ENCODE data around the gene CDH10.

Gene CDH10

DNA sequence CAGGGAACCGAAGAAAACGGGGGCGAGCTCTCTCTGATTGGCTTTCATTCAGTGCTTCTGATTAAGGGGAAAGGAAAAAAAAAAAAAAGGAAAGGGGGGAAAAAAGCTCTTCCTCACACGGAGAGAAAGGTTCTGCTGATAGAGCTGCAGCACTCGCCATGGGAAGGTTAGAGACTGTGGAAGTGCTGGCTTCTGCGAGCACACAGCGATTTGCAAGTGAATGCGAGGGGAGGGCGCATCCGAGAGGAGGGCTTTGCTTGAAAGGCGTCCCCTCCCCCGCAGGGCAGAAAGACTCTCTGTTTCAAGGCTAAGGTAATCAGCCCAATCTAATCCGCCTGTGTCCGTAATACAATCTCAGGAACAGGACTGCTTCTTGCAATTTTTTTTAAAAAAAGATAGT, at the start of gene CDH10:
TSS of gene CDH10 (minus strand) at position 218 of the 400 bp plus-strand sequence. CDS start 51,488 bp downstream, outside the sequence.
- H3K4me3 ChIP-seq (ENCODE audit: low read length in 2 of 2): no peak within 1 kb of the TSS
- no peaks in the 10 kb centered on the region for H3K4me1 ChIP-seq (ENCODE audit: control insufficient read depth in 2 of 2, insufficient read depth in 2 of 2, low read length in 2 of 2)
- H3K9ac ChIP-seq (ENCODE audit: low read depth in 1 of 2, low read length in 2 of 2): no peak within 1 kb of the TSS
- no peaks in the 10 kb centered on the region for H3K36me3 ChIP-seq (ENCODE audit: control insufficient read depth in 2 of 2, insufficient read depth in 2 of 2, low read length in 2 of 2)
- no peak within 1 kb of the TSS for H3K27ac ChIP-seq (ENCODE audit: low read depth in 2 of 2, low read length in 2 of 2)
- no peaks in the 10 kb centered on the region for H3K27me3 ChIP-seq (ENCODE audit: control insufficient read depth in 2 of 2, insufficient read depth in 2 of 2, low read length in 2 of 2)
- H3K9me3 ChIP-seq (ENCODE audit: control insufficient read depth in 2 of 2, low read length in 2 of 2): no peaks in the 10 kb centered on the region

DNA sequence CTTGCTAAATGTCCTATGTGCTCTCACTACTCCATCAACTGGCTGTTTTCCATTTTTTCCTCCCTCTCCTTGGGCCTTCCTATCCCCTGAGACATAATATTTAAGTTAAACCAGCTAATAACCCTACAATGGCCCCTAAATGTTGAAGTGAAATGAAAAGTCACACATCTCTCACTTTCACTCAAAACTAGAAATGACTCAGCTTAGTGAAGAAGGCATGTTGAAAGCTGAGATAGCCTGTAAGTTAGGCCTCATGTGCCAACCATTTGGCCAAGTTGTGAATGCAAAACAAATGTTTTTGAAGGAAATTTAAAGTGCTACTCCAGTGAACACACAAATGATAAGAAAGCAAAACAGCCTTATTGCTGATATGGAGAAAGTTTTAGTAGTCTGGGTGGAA, 48.8 kb upstream of the CDH10 start:
- no peaks in the 10 kb centered on the region for H3K36me3 ChIP-seq (ENCODE audit: control insufficient read depth in 2 of 2, insufficient read depth in 2 of 2, low read length in 2 of 2)
- H3K9me3 ChIP-seq (ENCODE audit: control insufficient read depth in 2 of 2, low read length in 2 of 2): peaks cover 0 to 5% of the 10 kb centered on the region in 2 donors
- H3K27ac ChIP-seq (ENCODE audit: low read depth in 2 of 2, low read length in 2 of 2): no peak overlapping the region
- H3K9ac ChIP-seq (ENCODE audit: low read depth in 1 of 2, low read length in 2 of 2): no peak overlapping the region
- no peaks in the 10 kb centered on the region for H3K27me3 ChIP-seq (ENCODE audit: control insufficient read depth in 2 of 2, insufficient read depth in 2 of 2, low read length in 2 of 2)
- no peak overlapping the region for H3K4me3 ChIP-seq (ENCODE audit: low read length in 2 of 2)
- no peaks in the 10 kb centered on the region for H3K4me1 ChIP-seq (ENCODE audit: control insufficient read depth in 2 of 2, insufficient read depth in 2 of 2, low read length in 2 of 2)

DNA sequence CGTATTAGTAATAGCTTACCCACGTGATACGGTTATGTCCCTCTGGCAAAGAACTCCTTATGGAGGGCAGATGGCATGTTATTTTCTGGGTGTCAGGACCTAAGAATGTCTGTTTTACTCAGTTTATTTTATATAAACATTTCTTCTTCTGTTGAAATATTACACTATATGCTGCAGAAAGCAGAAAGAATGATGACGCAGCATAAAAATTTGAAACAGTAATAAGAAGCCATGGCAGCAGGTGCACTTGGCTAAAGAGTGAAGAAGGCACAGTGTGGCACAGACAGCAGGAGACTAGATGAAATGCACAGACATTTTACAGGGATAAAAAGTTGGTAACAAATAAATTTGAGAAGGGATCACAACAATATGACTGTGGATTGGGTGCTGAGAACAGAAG, 46.3 kb upstream of the CDH10 start:
- Histone ChIP-seq H3K4me3 (ENCODE audit: low read length in 2 of 2) (no peak overlapping the region), H3K27me3 (ENCODE audit: control insufficient read depth in 2 of 2, insufficient read depth in 2 of 2, low read length in 2 of 2) (no peaks in the 10 kb centered on the region), H3K36me3 (ENCODE audit: control insufficient read depth in 2 of 2, insufficient read depth in 2 of 2, low read length in 2 of 2) (no peaks in the 10 kb centered on the region), H3K9ac (ENCODE audit: low read depth in 1 of 2, low read length in 2 of 2) (no peak overlapping the region), H3K4me1 (ENCODE audit: control insufficient read depth in 2 of 2, insufficient read depth in 2 of 2, low read length in 2 of 2) (no peaks in the 10 kb centered on the region), H3K27ac (ENCODE audit: low read depth in 2 of 2, low read length in 2 of 2) (no peak overlapping the region), H3K9me3 (ENCODE audit: control insufficient read depth in 2 of 2, low read length in 2 of 2) (peaks cover 0 to 5% of the 10 kb centered on the region in 2 donors)

DNA sequence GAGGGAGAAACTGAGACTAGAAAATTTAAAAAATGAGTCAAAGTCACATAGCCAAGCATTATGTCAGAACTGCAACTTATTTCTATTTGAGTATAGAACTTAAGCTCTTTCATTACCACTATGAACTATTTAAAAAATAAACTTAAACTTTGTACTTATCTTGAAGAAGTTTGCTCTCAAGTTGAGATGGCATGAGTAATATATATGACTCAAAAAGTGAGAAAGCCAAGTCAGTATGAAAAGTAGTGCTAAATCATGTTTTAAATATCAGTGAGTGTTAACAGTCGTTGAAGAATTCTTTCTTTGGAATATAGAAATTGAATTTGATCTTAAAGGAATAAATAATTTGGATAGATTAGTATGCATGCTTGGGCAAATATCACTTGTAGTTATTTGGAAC, 36.3 kb upstream of the CDH10 start:
- H3K27ac ChIP-seq (ENCODE audit: low read depth in 2 of 2, low read length in 2 of 2): no peak overlapping the region
- H3K4me1 ChIP-seq (ENCODE audit: control insufficient read depth in 2 of 2, insufficient read depth in 2 of 2, low read length in 2 of 2): no peaks in the 10 kb centered on the region
- H3K27me3 ChIP-seq (ENCODE audit: control insufficient read depth in 2 of 2, insufficient read depth in 2 of 2, low read length in 2 of 2): no peaks in the 10 kb centered on the region
- no peak overlapping the region for H3K9ac ChIP-seq (ENCODE audit: low read depth in 1 of 2, low read length in 2 of 2)
- no peak overlapping the region for H3K4me3 ChIP-seq (ENCODE audit: low read length in 2 of 2)
- H3K9me3 ChIP-seq (ENCODE audit: control insufficient read depth in 2 of 2, low read length in 2 of 2): peaks cover 0 to 6% of the 10 kb centered on the region in 2 donors
- H3K36me3 ChIP-seq (ENCODE audit: control insufficient read depth in 2 of 2, insufficient read depth in 2 of 2, low read length in 2 of 2): no peaks in the 10 kb centered on the region

DNA sequence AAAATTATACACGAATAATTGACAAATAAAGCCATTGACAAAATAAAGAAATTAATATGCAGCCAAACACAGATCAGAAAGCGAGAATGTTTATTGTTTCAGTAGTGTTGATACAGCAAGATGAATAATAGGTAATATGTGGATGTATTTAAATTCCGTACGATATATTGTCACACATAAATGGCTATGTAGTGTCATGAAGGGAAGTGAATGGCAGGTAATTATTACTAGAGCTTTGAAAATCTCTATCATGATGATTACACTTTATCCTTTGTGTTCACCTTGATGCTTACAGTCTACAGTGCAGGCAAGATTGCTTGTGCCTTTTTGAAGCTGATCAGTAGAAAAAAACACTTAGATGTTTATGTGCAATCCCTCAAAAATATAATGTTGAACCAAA, 23.3 kb upstream of the CDH10 start:
- Histone ChIP-seq H3K27ac (ENCODE audit: low read depth in 2 of 2, low read length in 2 of 2) (no peak overlapping the region), H3K9me3 (ENCODE audit: control insufficient read depth in 2 of 2, low read length in 2 of 2) (no peaks in the 10 kb centered on the region), H3K4me1 (ENCODE audit: control insufficient read depth in 2 of 2, insufficient read depth in 2 of 2, low read length in 2 of 2) (no peaks in the 10 kb centered on the region), H3K9ac (ENCODE audit: low read depth in 1 of 2, low read length in 2 of 2) (no peak overlapping the region), H3K36me3 (ENCODE audit: control insufficient read depth in 2 of 2, insufficient read depth in 2 of 2, low read length in 2 of 2) (no peaks in the 10 kb centered on the region), H3K27me3 (ENCODE audit: control insufficient read depth in 2 of 2, insufficient read depth in 2 of 2, low read length in 2 of 2) (no peaks in the 10 kb centered on the region), H3K4me3 (ENCODE audit: low read length in 2 of 2) (no peak overlapping the region)

DNA sequence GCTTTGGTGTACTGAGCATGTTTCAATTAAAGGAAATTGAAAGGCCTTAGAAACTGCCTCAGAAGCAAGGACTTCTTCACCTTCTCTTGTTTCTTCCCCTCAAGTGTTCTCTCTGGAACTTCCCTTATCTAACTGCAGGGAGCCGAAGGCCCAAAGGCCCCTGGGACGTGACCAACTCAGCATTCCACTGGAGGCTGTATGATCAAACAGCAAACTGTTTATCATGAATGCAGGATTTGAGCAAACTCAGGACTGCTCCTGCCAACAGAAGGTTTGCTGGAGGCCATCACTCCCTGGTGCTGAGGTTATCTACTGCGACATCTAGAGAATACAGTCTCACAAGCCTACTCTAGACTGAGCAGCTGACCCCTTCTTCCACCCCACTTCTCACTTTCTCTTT, 4.8 kb upstream of the CDH10 start:
- Histone ChIP-seq H3K9ac (ENCODE audit: low read depth in 1 of 2, low read length in 2 of 2) (no peak overlapping the region), H3K4me3 (ENCODE audit: low read length in 2 of 2) (no peak overlapping the region), H3K4me1 (ENCODE audit: control insufficient read depth in 2 of 2, insufficient read depth in 2 of 2, low read length in 2 of 2) (no peaks in the 10 kb centered on the region), H3K9me3 (ENCODE audit: control insufficient read depth in 2 of 2, low read length in 2 of 2) (no peaks in the 10 kb centered on the region), H3K36me3 (ENCODE audit: control insufficient read depth in 2 of 2, insufficient read depth in 2 of 2, low read length in 2 of 2) (no peaks in the 10 kb centered on the region), H3K27ac (ENCODE audit: low read depth in 2 of 2, low read length in 2 of 2) (no peak overlapping the region), H3K27me3 (ENCODE audit: control insufficient read depth in 2 of 2, insufficient read depth in 2 of 2, low read length in 2 of 2) (no peaks in the 10 kb centered on the region)

DNA sequence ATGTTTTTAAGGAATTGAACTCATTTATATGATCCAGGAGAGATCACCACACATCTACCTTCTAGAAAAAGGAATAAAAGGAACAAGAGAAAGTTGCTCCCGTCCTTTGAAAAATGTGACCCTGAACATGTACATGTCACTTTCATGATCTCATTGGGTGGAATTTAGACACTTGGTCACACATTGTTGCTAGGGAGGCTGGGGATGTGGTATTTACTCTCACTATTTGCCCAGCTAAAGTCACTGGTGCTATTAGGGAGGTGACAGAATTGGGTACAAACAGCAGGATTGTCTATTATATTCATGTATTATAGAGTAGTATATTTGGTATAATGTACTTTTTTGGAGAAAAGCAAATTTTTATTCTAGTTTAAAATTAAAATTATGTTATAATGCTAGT, 2.1 kb upstream of the CDH10 start:
- H3K9me3 ChIP-seq (ENCODE audit: control insufficient read depth in 2 of 2, low read length in 2 of 2): no peaks in the 10 kb centered on the region
- H3K36me3 ChIP-seq (ENCODE audit: control insufficient read depth in 2 of 2, insufficient read depth in 2 of 2, low read length in 2 of 2): no peaks in the 10 kb centered on the region
- H3K9ac ChIP-seq (ENCODE audit: low read depth in 1 of 2, low read length in 2 of 2): no peak overlapping the region
- no peak overlapping the region for H3K27ac ChIP-seq (ENCODE audit: low read depth in 2 of 2, low read length in 2 of 2)
- H3K27me3 ChIP-seq (ENCODE audit: control insufficient read depth in 2 of 2, insufficient read depth in 2 of 2, low read length in 2 of 2): no peaks in the 10 kb centered on the region
- H3K4me3 ChIP-seq (ENCODE audit: low read length in 2 of 2): no peak overlapping the region
- no peaks in the 10 kb centered on the region for H3K4me1 ChIP-seq (ENCODE audit: control insufficient read depth in 2 of 2, insufficient read depth in 2 of 2, low read length in 2 of 2)

DNA sequence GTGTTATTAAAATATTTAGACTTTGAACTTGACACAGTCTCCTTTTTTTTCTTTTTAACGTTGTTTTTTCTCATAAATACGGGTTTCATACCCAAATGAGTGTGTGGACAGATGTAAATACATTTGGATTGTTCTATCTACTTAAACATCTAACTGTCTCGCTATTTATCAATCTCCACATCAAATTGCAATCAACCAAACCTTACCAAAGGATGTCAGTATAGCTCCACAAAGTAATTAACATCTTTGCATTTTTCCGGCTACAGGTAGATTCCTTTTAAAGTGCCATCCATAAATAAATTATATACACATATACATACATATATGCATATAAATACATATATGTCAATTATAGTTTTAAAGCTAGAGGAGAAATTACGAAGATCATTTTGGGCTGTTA, 705 bp upstream of the CDH10 start:
- Histone ChIP-seq H3K9ac (ENCODE audit: low read depth in 1 of 2, low read length in 2 of 2) (no peak overlapping the region), H3K4me3 (ENCODE audit: low read length in 2 of 2) (no peak overlapping the region)

DNA sequence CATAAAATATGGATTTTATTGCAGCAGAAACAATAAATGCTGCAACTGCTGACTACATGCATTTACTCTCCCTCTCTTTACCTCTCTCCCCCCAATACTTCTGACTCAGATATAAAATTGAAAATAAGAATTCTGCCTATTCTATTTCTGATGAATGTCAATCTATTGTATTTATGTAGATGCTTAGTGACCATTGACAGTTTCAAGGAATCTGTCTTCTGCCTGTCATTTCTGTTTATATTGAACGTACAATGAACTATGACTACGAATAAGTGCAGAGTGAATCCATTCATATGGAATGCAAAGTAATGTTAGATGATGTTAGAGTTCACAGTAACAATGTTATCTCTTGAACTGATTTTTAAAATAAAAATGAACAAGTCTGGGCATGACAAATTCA, 898 bp downstream of the CDH10 start:
- H3K4me3 ChIP-seq (ENCODE audit: low read length in 2 of 2): no peak overlapping the region

More for the DNA sequence above, 705 bp upstream of the CDH10 start:
- Histone ChIP-seq H3K4me1 (ENCODE audit: control insufficient read depth in 2 of 2, insufficient read depth in 2 of 2, low read length in 2 of 2) (no peaks in the 10 kb centered on the region), H3K27ac (ENCODE audit: low read depth in 2 of 2, low read length in 2 of 2) (no peak overlapping the region), H3K27me3 (ENCODE audit: control insufficient read depth in 2 of 2, insufficient read depth in 2 of 2, low read length in 2 of 2) (no peaks in the 10 kb centered on the region), H3K9me3 (ENCODE audit: control insufficient read depth in 2 of 2, low read length in 2 of 2) (no peaks in the 10 kb centered on the region), H3K36me3 (ENCODE audit: control insufficient read depth in 2 of 2, insufficient read depth in 2 of 2, low read length in 2 of 2) (no peaks in the 10 kb centered on the region)

DNA sequence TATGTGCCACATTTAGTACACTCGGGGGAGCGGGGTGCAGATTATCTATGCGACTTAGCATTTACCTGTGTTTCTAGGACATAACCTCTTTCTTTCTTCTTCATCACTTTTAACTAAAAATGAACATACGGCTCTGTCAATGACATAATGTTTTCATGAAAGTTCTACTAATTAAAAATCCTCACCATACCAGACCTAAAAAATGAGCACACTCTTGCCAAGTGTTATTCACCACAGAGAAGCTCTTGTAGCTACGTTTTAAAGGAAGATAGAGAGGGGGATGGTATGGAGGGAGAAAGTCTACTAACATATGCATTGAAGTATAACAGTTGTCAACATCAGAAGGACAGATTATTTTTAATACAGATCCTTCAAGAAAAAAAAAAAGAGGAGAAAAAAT, 1.6 kb downstream of the CDH10 start:
- Histone ChIP-seq H3K4me3 (ENCODE audit: low read length in 2 of 2) (no peak overlapping the region), H3K27me3 (ENCODE audit: control insufficient read depth in 2 of 2, insufficient read depth in 2 of 2, low read length in 2 of 2) (no peaks in the 10 kb centered on the region)

More for the DNA sequence above, 898 bp downstream of the CDH10 start:
- H3K4me1 ChIP-seq (ENCODE audit: control insufficient read depth in 2 of 2, insufficient read depth in 2 of 2, low read length in 2 of 2): no peaks in the 10 kb centered on the region
- no peak overlapping the region for H3K27ac ChIP-seq (ENCODE audit: low read depth in 2 of 2, low read length in 2 of 2)
- no peaks in the 10 kb centered on the region for H3K36me3 ChIP-seq (ENCODE audit: control insufficient read depth in 2 of 2, insufficient read depth in 2 of 2, low read length in 2 of 2)
- H3K9ac ChIP-seq (ENCODE audit: low read depth in 1 of 2, low read length in 2 of 2): no peak overlapping the region
- H3K9me3 ChIP-seq (ENCODE audit: control insufficient read depth in 2 of 2, low read length in 2 of 2): no peaks in the 10 kb centered on the region
- H3K27me3 ChIP-seq (ENCODE audit: control insufficient read depth in 2 of 2, insufficient read depth in 2 of 2, low read length in 2 of 2): no peaks in the 10 kb centered on the region

DNA sequence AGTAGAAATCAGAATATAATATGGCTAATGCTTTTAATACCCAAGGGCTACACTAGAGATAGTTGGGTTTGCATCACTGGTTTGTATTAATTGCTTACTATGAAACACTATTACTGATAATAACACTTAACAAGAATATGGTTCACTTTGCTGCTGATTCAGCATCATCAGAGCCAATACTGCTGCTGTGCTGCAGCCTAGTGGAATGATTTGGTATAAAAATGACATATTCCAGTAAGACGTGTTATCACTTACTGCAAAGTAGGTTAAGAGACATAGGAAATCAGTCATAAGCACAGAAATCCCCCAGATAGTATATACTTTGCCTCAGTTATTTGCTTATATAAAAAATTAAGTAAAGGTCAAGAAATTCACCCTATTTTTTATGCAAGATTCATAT, 2.8 kb downstream of the CDH10 start:
- no peak overlapping the region for H3K4me3 ChIP-seq (ENCODE audit: low read length in 2 of 2)
- H3K27me3 ChIP-seq (ENCODE audit: control insufficient read depth in 2 of 2, insufficient read depth in 2 of 2, low read length in 2 of 2): no peaks in the 10 kb centered on the region
- no peaks in the 10 kb centered on the region for H3K9me3 ChIP-seq (ENCODE audit: control insufficient read depth in 2 of 2, low read length in 2 of 2)
- H3K9ac ChIP-seq (ENCODE audit: low read depth in 1 of 2, low read length in 2 of 2): no peak overlapping the region
- no peaks in the 10 kb centered on the region for H3K36me3 ChIP-seq (ENCODE audit: control insufficient read depth in 2 of 2, insufficient read depth in 2 of 2, low read length in 2 of 2)
- no peak overlapping the region for H3K27ac ChIP-seq (ENCODE audit: low read depth in 2 of 2, low read length in 2 of 2)
- no peaks in the 10 kb centered on the region for H3K4me1 ChIP-seq (ENCODE audit: control insufficient read depth in 2 of 2, insufficient read depth in 2 of 2, low read length in 2 of 2)

More for the DNA sequence above, 1.6 kb downstream of the CDH10 start:
- Histone ChIP-seq H3K4me1 (ENCODE audit: control insufficient read depth in 2 of 2, insufficient read depth in 2 of 2, low read length in 2 of 2) (no peaks in the 10 kb centered on the region), H3K27ac (ENCODE audit: low read depth in 2 of 2, low read length in 2 of 2) (no peak overlapping the region), H3K36me3 (ENCODE audit: control insufficient read depth in 2 of 2, insufficient read depth in 2 of 2, low read length in 2 of 2) (no peaks in the 10 kb centered on the region), H3K9me3 (ENCODE audit: control insufficient read depth in 2 of 2, low read length in 2 of 2) (no peaks in the 10 kb centered on the region), H3K9ac (ENCODE audit: low read depth in 1 of 2, low read length in 2 of 2) (no peak overlapping the region)

All from mucosa of rectum (tissue), 2 donors.